ENCODE measurements around the gene SDK1.

Gene SDK1

GRCh38 chr7:4134204-4134603, 833.2 kb downstream of the SDK1 start:
- peaks cover 5% of the 10 kb centered on the region; the same call in 1 of the 2 replicates for H4K20me1 ChIP-seq (ENCODE audit: insufficient read depth, low read length)
- H3K4me1 ChIP-seq (ENCODE audit: insufficient read depth, low read length) = no peaks in the 10 kb centered on the region
- no peak overlapping the region for H3K9ac ChIP-seq (ENCODE audit: low read depth, low read length)
- H3K4me3 ChIP-seq (ENCODE audit: low read depth in 1 of 2, low read length in 2 of 2) = no peak overlapping the region
- H2AFZ ChIP-seq (ENCODE audit: low read depth, low read length) = no peak overlapping the region
- no peaks in the 10 kb centered on the region for H3K36me3 ChIP-seq (ENCODE audit: insufficient read depth, low read length)
- no peaks in the 10 kb centered on the region for H3K79me2 ChIP-seq (ENCODE audit: insufficient read depth, low read length)
- no peak for ATAC-seq (ENCODE audit: insufficient read depth, low read depth)
- DNase-seq = no peak
- TF ChIP-seq EZH2 (IDR thresholded peaks at IDR 0.05; ENCODE audit: borderline replicate concordance, low read depth, low read length, severe bottlenecking) = no peak
- no peak for TF ChIP-seq CTCF (IDR thresholded peaks at IDR 0.05; ENCODE audit: borderline replicate concordance, extremely low read depth, low read length, poor library complexity, severe bottlenecking)
- no peak overlapping the region for H3K27ac ChIP-seq (ENCODE audit: low read length)
- H3K4me2 ChIP-seq (ENCODE audit: insufficient read depth, low read length) = no peak overlapping the region
- H3K9me3 ChIP-seq (ENCODE audit: insufficient read depth, low read length, severe bottlenecking) = no peaks in the 10 kb centered on the region
- H3K27me3 ChIP-seq (ENCODE audit: insufficient read depth, low read length, poor library complexity) = peaks cover 6% of the 10 kb centered on the region

DNA sequence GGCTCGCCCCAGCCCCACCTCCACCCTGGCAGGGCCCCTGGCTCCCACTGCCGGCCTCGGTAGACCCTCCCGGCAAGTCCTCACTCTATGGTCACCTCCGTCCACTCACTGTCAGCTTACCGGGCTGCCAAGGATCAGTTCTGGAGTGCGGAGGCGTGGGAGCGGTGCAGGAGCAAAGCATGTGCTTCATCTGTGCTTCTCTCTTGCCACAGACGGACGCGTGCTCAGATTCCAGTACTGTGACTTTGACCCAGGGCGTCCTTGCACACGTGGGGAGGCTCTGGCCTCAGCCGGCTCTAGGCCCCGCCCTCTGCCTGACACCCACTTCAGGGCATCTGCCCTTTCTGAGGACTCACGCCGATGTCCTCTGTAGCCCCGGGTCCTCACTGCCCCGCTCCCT, 833.6 kb downstream of the SDK1 start:
- Histone ChIP-seq H2AFZ (ENCODE audit: low read depth, low read length) (no peak overlapping the region), H3K4me3 (ENCODE audit: low read depth in 1 of 2, low read length in 2 of 2) (no peak overlapping the region), H3K36me3 (ENCODE audit: insufficient read depth, low read length) (no peaks in the 10 kb centered on the region), H3K9me3 (ENCODE audit: insufficient read depth, low read length, severe bottlenecking) (no peaks in the 10 kb centered on the region), H3K79me2 (ENCODE audit: insufficient read depth, low read length) (no peaks in the 10 kb centered on the region), H3K4me2 (ENCODE audit: insufficient read depth, low read length) (no peak overlapping the region), H3K27ac (ENCODE audit: low read length) (no peak overlapping the region), H4K20me1 (ENCODE audit: insufficient read depth, low read length) (peaks cover 5% of the 10 kb centered on the region; the same call in 1 of the 2 replicates), H3K27me3 (ENCODE audit: insufficient read depth, low read length, poor library complexity) (peaks cover 6% of the 10 kb centered on the region), H3K9ac (ENCODE audit: low read depth, low read length) (no peak overlapping the region), H3K4me1 (ENCODE audit: insufficient read depth, low read length) (no peaks in the 10 kb centered on the region)
- TF ChIP-seq EZH2 (IDR thresholded peaks at IDR 0.05; ENCODE audit: borderline replicate concordance, low read depth, low read length, severe bottlenecking) (no peak), CTCF (IDR thresholded peaks at IDR 0.05; ENCODE audit: borderline replicate concordance, extremely low read depth, low read length, poor library complexity, severe bottlenecking) (no peak)
- DNase-seq (no peak), ATAC-seq (ENCODE audit: insufficient read depth, low read depth) (no peak)

DNA sequence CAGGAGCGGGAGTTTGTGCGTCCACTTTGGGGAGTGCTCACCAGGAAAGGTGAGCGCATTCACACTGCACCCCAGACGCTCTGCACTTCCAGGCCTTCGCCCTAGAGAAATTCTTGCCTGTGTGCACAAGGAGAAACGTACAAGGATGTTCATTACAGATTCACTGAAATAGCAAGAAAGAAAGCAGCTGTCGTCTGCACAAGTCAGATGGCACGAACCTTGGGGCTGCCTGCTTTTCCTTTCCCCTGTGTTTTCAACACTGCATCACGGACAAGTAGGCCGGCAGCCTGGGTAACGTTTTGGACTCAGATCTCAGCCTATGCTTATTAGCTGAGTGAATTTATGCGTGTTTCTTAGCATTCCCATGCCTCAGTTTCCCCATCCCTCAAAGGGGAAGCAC, 834.2 kb downstream of the SDK1 start:
- H3K4me1 ChIP-seq (ENCODE audit: insufficient read depth, low read length) = no peaks in the 10 kb centered on the region
- H3K27ac ChIP-seq (ENCODE audit: low read length) = no peak overlapping the region
- peaks cover 5% of the 10 kb centered on the region; the same call in 1 of the 2 replicates for H4K20me1 ChIP-seq (ENCODE audit: insufficient read depth, low read length)
- H3K9ac ChIP-seq (ENCODE audit: low read depth, low read length) = no peak overlapping the region
- no peak overlapping the region for H3K4me3 ChIP-seq (ENCODE audit: low read depth in 1 of 2, low read length in 2 of 2)
- no peaks in the 10 kb centered on the region for H3K9me3 ChIP-seq (ENCODE audit: insufficient read depth, low read length, severe bottlenecking)
- ATAC-seq (ENCODE audit: insufficient read depth, low read depth) = no peak
- TF ChIP-seq CTCF (IDR thresholded peaks at IDR 0.05; ENCODE audit: borderline replicate concordance, extremely low read depth, low read length, poor library complexity, severe bottlenecking) (no peak), EZH2 (IDR thresholded peaks at IDR 0.05; ENCODE audit: borderline replicate concordance, low read depth, low read length, severe bottlenecking) (no peak)
- no peaks in the 10 kb centered on the region for H3K36me3 ChIP-seq (ENCODE audit: insufficient read depth, low read length)
- H3K27me3 ChIP-seq (ENCODE audit: insufficient read depth, low read length, poor library complexity) = peaks cover 6% of the 10 kb centered on the region
- H3K79me2 ChIP-seq (ENCODE audit: insufficient read depth, low read length) = no peaks in the 10 kb centered on the region
- H2AFZ ChIP-seq (ENCODE audit: low read depth, low read length) = no peak overlapping the region
- no peak for DNase-seq
- H3K4me2 ChIP-seq (ENCODE audit: insufficient read depth, low read length) = no peak overlapping the region

GRCh38 chr7:4136036-4136435, 835.0 kb downstream of the SDK1 start:
- H3K4me2 ChIP-seq (ENCODE audit: insufficient read depth, low read length) = no peak overlapping the region
- H2AFZ ChIP-seq (ENCODE audit: low read depth, low read length) = no peak overlapping the region

More at GRCh38 chr7:4136036-4136435, 835.0 kb downstream of the SDK1 start:
- Histone ChIP-seq H3K9me3 (ENCODE audit: insufficient read depth, low read length, severe bottlenecking) (no peaks in the 10 kb centered on the region), H3K27ac (ENCODE audit: low read length) (no peak overlapping the region), H3K4me3 (ENCODE audit: low read depth in 1 of 2, low read length in 2 of 2) (no peak overlapping the region), H3K4me1 (ENCODE audit: insufficient read depth, low read length) (no peaks in the 10 kb centered on the region), H3K9ac (ENCODE audit: low read depth, low read length) (no peak overlapping the region), H4K20me1 (ENCODE audit: insufficient read depth, low read length) (peaks cover 5% of the 10 kb centered on the region; the same call in 1 of the 2 replicates), H3K79me2 (ENCODE audit: insufficient read depth, low read length) (no peaks in the 10 kb centered on the region), H3K36me3 (ENCODE audit: insufficient read depth, low read length) (no peaks in the 10 kb centered on the region), H3K27me3 (ENCODE audit: insufficient read depth, low read length, poor library complexity) (peaks cover 6% of the 10 kb centered on the region)
- no peak for ATAC-seq (ENCODE audit: insufficient read depth, low read depth)
- DNase-seq = no peak
- TF ChIP-seq CTCF (IDR thresholded peaks at IDR 0.05; ENCODE audit: borderline replicate concordance, extremely low read depth, low read length, poor library complexity, severe bottlenecking) = no peak
- TF ChIP-seq EZH2 (IDR thresholded peaks at IDR 0.05; ENCODE audit: borderline replicate concordance, low read depth, low read length, severe bottlenecking) = no peak
